BLaER1 treated with 17β-estradiol and CSF1 and Interleukin-3, amounts not matched to agents 10 nM and 100 nM (cell line): ENCODE measurements around the gene NPTN.
"Not testable (repeated sequence)": the region's sequence is repeated elsewhere in the genome, so short reads cannot be mapped to it uniquely, and the experiment has no call there.

Experiments
- H3K27ac ChIP-seq, 11 experiments: shearing (Covaris generic); formaldehyde crosslinking; 2 replicates each; pipeline ENCODE4 v1.8.1; 2022
- H3K27me3 ChIP-seq, 11 experiments: shearing (Covaris generic); formaldehyde crosslinking; 2 replicates each; pipeline ENCODE4 v1.8.1; 2022
- H3K36me3 ChIP-seq, 11 experiments: shearing (Covaris generic); formaldehyde crosslinking; 2 replicates each; pipeline ENCODE4 v1.8.1; 2022
- H3K4me1 ChIP-seq, 10 experiments: shearing (Covaris generic); formaldehyde crosslinking; 2 replicates each; pipeline ENCODE4 v1.8.1; 2022
- H3K4me2 ChIP-seq, 11 experiments: shearing (Covaris generic); formaldehyde crosslinking; 2 replicates each; pipeline ENCODE4 v1.8.1; 2022
- H3K4me3 ChIP-seq, 10 experiments: shearing (Covaris generic); formaldehyde crosslinking; 2 replicates each; pipeline ENCODE4 v1.8.1; 2022
- H3K9ac ChIP-seq, 11 experiments: shearing (Covaris generic); formaldehyde crosslinking; 2 replicates each; pipeline ENCODE4 v1.8.1; 2022
- H3K9me3 ChIP-seq, 11 experiments: shearing (Covaris generic); formaldehyde crosslinking; replicated peaks in 1 of 11; 2 replicates each; pipeline ENCODE4 v1.8.1; 2022
- H4K20me1 ChIP-seq, 11 experiments: shearing (Covaris generic); formaldehyde crosslinking; 2 replicates each; pipeline ENCODE4 v1.8.1; 2022
- Cebpa-rat ChIP-seq, 11 experiments: shearing (Covaris generic); IDR thresholded peaks; 2 replicates each; pipeline ENCODE4 v1.8.1; 2022

NPTN gene

GRCh38 chr15:73647259-73648013, 14.2 kb upstream of the NPTN start:
- no peak for TF ChIP-seq Cebpa-rat (IDR thresholded peaks at IDR 0.05)
- Histone ChIP-seq H4K20me1 (no peaks in the 10 kb centered on the region), H3K36me3 (no peaks in the 10 kb centered on the region), H3K27me3 (no peaks in the 10 kb centered on the region), H3K9ac (no peak overlapping the region), H3K9me3 (peaks cover 0 to 11% (median 0%) of the 10 kb centered on the region in 11 experiments; a peak in 4 of 22 replicates), H3K4me2 (peak overlapping the region in 3 of 11 experiments; percentile 1 to 49 (median 32); a peak in 3 of 22 replicates), H3K27ac (no peak overlapping the region), H3K4me3 (no peak overlapping the region), H3K4me1 (peaks cover 0 to 39% (median 15%) of the 10 kb centered on the region in 10 experiments; a peak in 15 of 20 replicates)

GRCh38 chr15:73639464-73639863, 6.3 kb upstream of the NPTN start:
- H3K27me3 ChIP-seq, H3K4me2 ChIP-seq, H3K9ac ChIP-seq, H3K36me3 ChIP-seq, H3K27ac ChIP-seq, H3K4me3 ChIP-seq, H4K20me1 ChIP-seq: not testable (repeated sequence)
- Histone ChIP-seq H3K4me1 (peaks cover 4 to 34% (median 15%) of the 10 kb centered on the region in 10 experiments; a peak in 16 of 20 replicates), H3K9me3 (peaks cover 8 to 14% (median 12%) of the 10 kb centered on the region in 11 experiments; a peak in 20 of 22 replicates)

GRCh38 chr15:73637527-73637926, 4.3 kb upstream of the NPTN start:
- peak overlapping the region in 8 of 11 experiments; percentile 2 to 41 (median 5); a peak in 5 of 22 replicates for H3K4me2 ChIP-seq
- TF ChIP-seq Cebpa-rat (IDR thresholded peaks at IDR 0.05), result no peak

GRCh38 chr15:73633991-73634495, 854 bp upstream of the NPTN start:
- Histone ChIP-seq H3K27ac (peak overlapping the region; percentile 72 to 93 (median 81)), H3K36me3 (no peaks in the 10 kb centered on the region), H3K4me2 (peak overlapping the region; percentile 68 to 96 (median 85)), H3K4me3 (peak overlapping the region; percentile 40 to 94 (median 58); a peak in 19 of 20 replicates), H3K9me3 (peaks cover 0 to under 1% (median 0%) of the 10 kb centered on the region in 11 experiments; a peak in 1 of 22 replicates), H3K4me1 (peaks cover 43 to 64% (median 54%) of the 10 kb centered on the region in 10 experiments), H3K27me3 (no peaks in the 10 kb centered on the region), H3K9ac (peak overlapping the region; percentile 69 to 96 (median 93)), H4K20me1 (peaks cover 27 to 37% (median 35%) of the 10 kb centered on the region in 11 experiments; a peak in 21 of 22 replicates)
- TF ChIP-seq Cebpa-rat (IDR thresholded peaks at IDR 0.05), result no peak

More at GRCh38 chr15:73637527-73637926, 4.3 kb upstream of the NPTN start:
- Histone ChIP-seq H3K36me3 (no peaks in the 10 kb centered on the region), H3K4me3 (no peak overlapping the region), H3K9ac (0 out of 22 replicates have a peak overlapping the region, but pooled peaks of 1 of the 11 experiments have one; percentile 15), H3K4me1 (peaks cover 12 to 43% (median 25%) of the 10 kb centered on the region in 10 experiments), H3K27ac (no peak overlapping the region), H3K9me3 (peaks cover 8 to 14% (median 12%) of the 10 kb centered on the region in 11 experiments; a peak in 20 of 22 replicates), H4K20me1 (peaks cover 0 to 2% (median under 1%) of the 10 kb centered on the region in 11 experiments; a peak in 7 of 22 replicates), H3K27me3 (no peaks in the 10 kb centered on the region)

GRCh38 chr15:73632670-73633058, 525 bp downstream of the NPTN start:
- Histone ChIP-seq H4K20me1 (peaks cover 30 to 51% (median 47%) of the 10 kb centered on the region in 11 experiments; a peak in 21 of 22 replicates), H3K36me3 (no peaks in the 10 kb centered on the region), H3K9ac (peak overlapping the region; percentile 92 to 98 (median 95)), H3K4me1 (peaks cover 46 to 73% (median 64%) of the 10 kb centered on the region in 10 experiments), H3K27me3 (no peaks in the 10 kb centered on the region), H3K4me2 (peak overlapping the region; percentile 79 to 94 (median 90)), H3K9me3 (no peaks in the 10 kb centered on the region), H3K4me3 (peak overlapping the region; percentile 88 to 99 (median 93)), H3K27ac (peak overlapping the region; percentile 83 to 93 (median 90))
- no peak for TF ChIP-seq Cebpa-rat (IDR thresholded peaks at IDR 0.05)

- Histone ChIP-seq H3K27ac (peak overlapping the region; percentile 83 to 93 (median 90)), H3K4me3 (peak overlapping the region; percentile 88 to 99 (median 93)), H4K20me1 (peaks cover 32 to 57% (median 51%) of the 10 kb centered on the region in 11 experiments), H3K36me3 (no peaks in the 10 kb centered on the region), H3K9me3 (no peaks in the 10 kb centered on the region), H3K27me3 (no peaks in the 10 kb centered on the region), H3K4me1 (peaks cover 43 to 72% (median 60%) of the 10 kb centered on the region in 10 experiments), H3K4me2 (peak overlapping the region; percentile 79 to 94 (median 90)), H3K9ac (peak overlapping the region; percentile 92 to 98 (median 95))
- no peak for TF ChIP-seq Cebpa-rat (IDR thresholded peaks at IDR 0.05)
These were observed 1.1 kb downstream of the NPTN start for GRCh38 chr15:73631915-73632669.

- TF ChIP-seq Cebpa-rat (IDR thresholded peaks at IDR 0.05), result no peak
- H3K9ac ChIP-seq, result peak overlapping the region; percentile 13 to 98 (median 95); a peak in 14 of 22 replicates
- no peaks in the 10 kb centered on the region for H3K27me3 ChIP-seq
- no peaks in the 10 kb centered on the region for H3K9me3 ChIP-seq
- H3K27ac ChIP-seq, result peak overlapping the region in 7 of 11 experiments; percentile 83 to 93 (median 90); a peak in 10 of 22 replicates
- peaks cover 43 to 80% (median 56%) of the 10 kb centered on the region in 10 experiments for H3K4me1 ChIP-seq
- no peaks in the 10 kb centered on the region for H3K36me3 ChIP-seq
- H3K4me3 ChIP-seq, result peak overlapping the region; percentile 88 to 99 (median 93); a peak in 18 of 20 replicates
- peak overlapping the region; percentile 79 to 94 (median 90) for H3K4me2 ChIP-seq
- H4K20me1 ChIP-seq, result peaks cover 42 to 68% (median 63%) of the 10 kb centered on the region in 11 experiments
These were observed 2.2 kb downstream of the NPTN start for GRCh38 chr15:73630921-73631362.

- Histone ChIP-seq H3K4me1 (peaks cover 43 to 80% (median 52%) of the 10 kb centered on the region in 10 experiments), H4K20me1 (peaks cover 51 to 79% (median 73%) of the 10 kb centered on the region in 11 experiments), H3K4me3 (peak overlapping the region in 3 of 10 experiments; percentile 89 to 99 (median 95); a peak in 4 of 20 replicates), H3K27me3 (no peaks in the 10 kb centered on the region), H3K4me2 (peak overlapping the region; percentile 79 to 94 (median 90)), H3K36me3 (no peaks in the 10 kb centered on the region), H3K9ac (peak overlapping the region in 4 of 11 experiments; percentile 1 to 52 (median 12); a peak in 4 of 22 replicates), H3K9me3 (no peaks in the 10 kb centered on the region), H3K27ac (peak overlapping the region in 10 of 11 experiments; percentile 0 to 87 (median 30); a peak in 12 of 22 replicates)
- no peak for TF ChIP-seq Cebpa-rat (IDR thresholded peaks at IDR 0.05)
These were observed 3.3 kb downstream of the NPTN start for GRCh38 chr15:73629798-73630429.
